DMS 273 treated with DMSO at 0.1 percent for 48 hours (cell line): Measurements from ENCODE around the gene SCFD1.

Experiments
- DNase-seq: peaks from one replicate; lab custom pipeline; 2025; lab: John Stamatoyannopoulos, UW

The SCFD1 gene

DNA sequence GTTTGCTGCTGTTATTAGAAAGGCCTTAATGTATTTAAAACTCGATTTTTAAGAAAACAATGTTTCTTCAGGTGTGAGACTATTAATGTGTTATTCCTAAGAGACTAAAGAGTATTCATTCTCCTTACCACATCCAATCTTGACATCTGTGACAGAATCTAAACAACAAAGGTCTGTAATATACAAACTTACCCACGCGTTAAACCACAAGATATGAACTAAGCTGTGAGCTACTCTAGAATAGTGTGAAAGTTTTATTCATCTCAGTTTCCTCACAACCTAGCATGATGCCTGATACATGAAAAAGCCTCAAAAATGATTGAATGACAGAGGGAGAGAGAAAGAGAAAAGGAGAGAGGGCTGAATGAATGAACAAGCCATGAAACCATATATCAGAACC is 135.0 kb downstream of the SCFD1 start:
- no peak for DNase-seq

- DNase-seq = no peak
Observed at GRCh38 chr14:30759172-30760125, 137.3 kb downstream of the SCFD1 start.

GRCh38 chr14:30763891-30764290 is 141.8 kb downstream of the SCFD1 start:
- no peak for DNase-seq

GRCh38 chr14:30767624-30768023 is 145.5 kb downstream of the SCFD1 start:
- DNase-seq = no peak

GRCh38 chr14:30768791-30769190 is 146.7 kb downstream of the SCFD1 start:
- DNase-seq = no peak

DNA sequence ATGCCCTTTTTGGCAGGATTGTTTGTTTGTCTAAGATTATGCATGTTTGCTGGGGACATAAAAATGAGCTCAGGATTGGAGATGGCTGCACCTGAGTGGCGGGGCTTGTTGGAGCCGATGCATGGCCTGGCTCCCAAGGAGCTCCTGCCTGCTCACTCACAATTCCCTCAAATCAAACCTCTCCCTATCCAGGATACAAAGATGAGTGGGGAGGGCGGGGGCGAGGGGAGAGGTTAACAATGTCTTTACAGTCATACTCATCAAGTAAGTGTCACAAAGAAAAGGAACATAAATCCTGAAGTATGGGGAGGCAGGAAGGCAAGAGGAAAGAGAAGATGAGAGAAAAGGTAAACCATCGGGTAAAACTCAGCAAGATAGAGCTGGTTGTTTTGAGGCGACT is 148.3 kb downstream of the SCFD1 start:
- DNase-seq = no peak

DNA sequence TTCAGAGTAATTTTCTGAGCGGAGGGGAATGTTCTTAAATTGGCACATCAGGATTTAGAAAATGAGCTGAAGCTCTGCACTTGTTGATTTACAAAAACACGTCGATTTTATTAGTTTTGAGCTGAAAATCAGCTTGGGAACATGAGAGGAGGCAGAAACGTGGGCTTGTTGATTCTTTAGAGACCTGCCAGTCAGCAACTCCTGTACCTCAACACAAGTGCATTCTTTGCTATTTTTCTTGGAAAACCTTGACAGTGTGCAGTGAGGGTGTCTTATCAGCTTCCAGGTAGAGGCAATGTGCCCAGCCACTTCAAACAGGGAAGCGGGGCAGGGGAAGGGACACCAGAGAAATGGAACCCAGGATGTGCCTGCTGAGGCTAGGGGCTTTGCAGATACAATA is 149.5 kb downstream of the SCFD1 start:
- no peak for DNase-seq

DNA sequence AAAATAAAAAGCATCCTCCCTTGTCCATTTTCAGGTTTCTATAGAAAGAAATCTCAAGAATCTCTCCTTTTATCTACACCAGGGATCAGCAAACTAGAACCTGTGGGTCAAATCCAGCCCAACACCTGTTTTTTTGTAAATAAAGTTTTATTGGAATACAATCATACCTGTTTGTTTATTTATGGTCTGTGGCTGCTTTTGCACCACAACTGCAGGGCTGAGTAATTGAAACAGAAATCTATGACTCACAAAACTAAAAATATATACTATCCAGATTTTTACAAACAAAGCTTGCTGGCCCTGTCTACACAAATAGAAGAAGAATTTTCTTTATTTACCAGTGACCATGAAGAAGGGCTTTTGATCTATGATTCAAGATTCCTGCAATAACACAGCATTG is 157.1 kb downstream of the SCFD1 start:
- no peak for DNase-seq
